Measurements from ENCODE around the gene ZMAT5.

- no peak for TF ChIP-seq JUNB (CRISPR knock-in tag; IDR thresholded peaks at IDR 0.05; ENCODE audit: borderline replicate concordance)
- no peak for TF ChIP-seq ETV5 (CRISPR knock-in tag; IDR thresholded peaks at IDR 0.05; ENCODE audit: borderline replicate concordance)
- no peak for TF ChIP-seq NFE2L1 (CRISPR knock-in tag; IDR thresholded peaks at IDR 0.05; ENCODE audit: borderline replicate concordance)
- no peak for TF ChIP-seq KLF9 (CRISPR knock-in tag; IDR thresholded peaks at IDR 0.05; ENCODE audit: low read depth)
- no peak for TF ChIP-seq ZEB1 (IDR thresholded peaks at IDR 0.05; ENCODE audit: insufficient replicate concordance, low read depth)
- no peak for TF ChIP-seq STAT5B (CRISPR knock-in tag; IDR thresholded peaks at IDR 0.05)
- no peak for TF ChIP-seq SKI (IDR thresholded peaks at IDR 0.05; ENCODE audit: partially characterized antibody)
- TF ChIP-seq, protein P1, sequence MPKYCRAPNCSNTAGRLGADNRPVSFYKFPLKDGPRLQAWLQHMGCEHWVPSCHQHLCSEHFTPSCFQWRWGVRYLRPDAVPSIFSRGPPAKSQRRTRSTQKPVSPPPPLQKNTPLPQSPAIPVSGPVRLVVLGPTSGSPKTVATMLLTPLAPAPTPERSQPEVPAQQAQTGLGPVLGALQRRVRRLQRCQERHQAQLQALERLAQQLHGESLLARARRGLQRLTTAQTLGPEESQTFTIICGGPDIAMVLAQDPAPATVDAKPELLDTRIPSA (CRISPR knock-in tag; IDR thresholded peaks at IDR 0.05; ENCODE audit: borderline replicate concordance): no peak
Measured at GRCh38 chr22:29710922-29711593, 55.7 kb downstream of the ZMAT5 start.
